Skeletal muscle cell (primary cell): Measurements from ENCODE around the gene ZFAND3.
A peak's percentile ranks its signal among the peaks of the same experiment; 100 is the strongest.

Source experiments
- DNase-seq: peaks from one replicate; pipeline ENCODE4 v3.0.0-alpha.2; 2010; ENCODE audit warnings: low read depth
- H3K4me3 ChIP-seq: 2 replicates; pipeline ENCODE4 v1.5.1; 2011; ENCODE audit warnings: low read depth, mild to moderate bottlenecking, control low read depth, low read length, moderate library complexity

ZFAND3 gene

GRCh38 chr6:37819177-37819801, at the start of gene ZFAND3:
ZFAND3 (plus strand) TSS chr6:37819727; CDS start chr6:37819946, 219 bp downstream.
- H3K4me3 ChIP-seq: peak within 1 kb of the TSS; percentile 77
- DNase-seq: peak; percentile 94

- no peak for DNase-seq
- H3K4me3 ChIP-seq: no peak overlapping the region
Observed at GRCh38 chr6:37774028-37774680, 45.4 kb upstream of the ZFAND3 start.

GRCh38 chr6:37776566-37776965, 43.0 kb upstream of the ZFAND3 start:
- no peak for DNase-seq
- no peak overlapping the region for H3K4me3 ChIP-seq

- no peak overlapping the region for H3K4me3 ChIP-seq
- no peak for DNase-seq
Observed at GRCh38 chr6:37777272-37777834, 42.2 kb upstream of the ZFAND3 start.

GRCh38 chr6:37779111-37779800, 40.3 kb upstream of the ZFAND3 start:
- DNase-seq: no peak
- no peak overlapping the region for H3K4me3 ChIP-seq

GRCh38 chr6:37779902-37780628, 39.5 kb upstream of the ZFAND3 start:
- H3K4me3 ChIP-seq: no peak overlapping the region
- DNase-seq: no peak

GRCh38 chr6:37781788-37782187, 37.7 kb upstream of the ZFAND3 start:
- H3K4me3 ChIP-seq: no peak overlapping the region
- no peak for DNase-seq

- no peak for DNase-seq
Observed at GRCh38 chr6:37783025-37783855, 36.3 kb upstream of the ZFAND3 start.

GRCh38 chr6:37783856-37784584, 35.5 kb upstream of the ZFAND3 start:
- no peak for DNase-seq

More at GRCh38 chr6:37783025-37783855, 36.3 kb upstream of the ZFAND3 start:
- peak overlapping the region; percentile 2 for H3K4me3 ChIP-seq

GRCh38 chr6:37784585-37784967, 35.0 kb upstream of the ZFAND3 start:
- no peak for DNase-seq
- H3K4me3 ChIP-seq: no peak overlapping the region

More at GRCh38 chr6:37783856-37784584, 35.5 kb upstream of the ZFAND3 start:
- H3K4me3 ChIP-seq: peak overlapping the region; percentile 2

- DNase-seq: no peak
- H3K4me3 ChIP-seq: no peak overlapping the region
Observed at GRCh38 chr6:37785002-37785662, 34.4 kb upstream of the ZFAND3 start.

- DNase-seq: no peak
- no peak overlapping the region for H3K4me3 ChIP-seq
Observed at GRCh38 chr6:37785663-37786270, 33.8 kb upstream of the ZFAND3 start.

GRCh38 chr6:37787216-37787615, 32.3 kb upstream of the ZFAND3 start:
- H3K4me3 ChIP-seq: no peak overlapping the region
- no peak for DNase-seq

- DNase-seq: no peak
- no peak overlapping the region for H3K4me3 ChIP-seq
Observed at GRCh38 chr6:37788259-37788658, 31.3 kb upstream of the ZFAND3 start.

- peak; percentile 91 for DNase-seq
- no peak overlapping the region for H3K4me3 ChIP-seq
Observed at GRCh38 chr6:37791156-37791919, 28.2 kb upstream of the ZFAND3 start.

GRCh38 chr6:37792457-37793033, 27.0 kb upstream of the ZFAND3 start:
- no peak overlapping the region for H3K4me3 ChIP-seq
- DNase-seq: no peak
